ENCODE data around the gene ITGA11.

DNA sequence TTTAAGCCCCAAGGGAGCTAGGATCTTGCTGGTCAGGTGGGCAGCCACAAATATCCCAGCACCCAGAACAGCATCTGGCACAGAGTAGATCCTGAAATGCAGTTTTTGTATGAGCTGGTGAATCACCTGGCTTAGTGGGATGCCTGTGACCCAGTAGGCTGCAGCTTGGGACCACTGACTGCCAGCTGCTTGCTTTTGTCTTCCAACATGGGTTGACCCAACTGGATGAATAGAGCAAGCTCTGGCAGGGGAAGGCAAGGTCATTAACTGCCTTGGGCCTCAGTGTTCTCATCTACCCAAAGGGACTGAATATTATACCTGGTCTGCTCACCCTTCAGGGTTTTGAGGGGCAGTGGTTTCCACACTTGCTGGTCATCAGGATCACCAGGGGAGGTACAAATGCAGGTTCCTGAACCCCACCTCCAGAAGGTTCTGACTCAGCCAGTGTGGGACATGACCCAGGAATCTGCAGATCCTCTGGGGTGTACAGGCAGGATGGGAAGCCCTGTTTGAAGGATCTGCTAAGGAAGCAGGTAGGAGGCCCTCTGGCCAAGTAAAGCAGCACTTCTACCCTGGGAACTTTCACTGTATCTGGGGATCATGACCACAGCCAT lies 55.4 kb downstream of the ITGA11 start:
- TF ChIP-seq, protein P1, sequence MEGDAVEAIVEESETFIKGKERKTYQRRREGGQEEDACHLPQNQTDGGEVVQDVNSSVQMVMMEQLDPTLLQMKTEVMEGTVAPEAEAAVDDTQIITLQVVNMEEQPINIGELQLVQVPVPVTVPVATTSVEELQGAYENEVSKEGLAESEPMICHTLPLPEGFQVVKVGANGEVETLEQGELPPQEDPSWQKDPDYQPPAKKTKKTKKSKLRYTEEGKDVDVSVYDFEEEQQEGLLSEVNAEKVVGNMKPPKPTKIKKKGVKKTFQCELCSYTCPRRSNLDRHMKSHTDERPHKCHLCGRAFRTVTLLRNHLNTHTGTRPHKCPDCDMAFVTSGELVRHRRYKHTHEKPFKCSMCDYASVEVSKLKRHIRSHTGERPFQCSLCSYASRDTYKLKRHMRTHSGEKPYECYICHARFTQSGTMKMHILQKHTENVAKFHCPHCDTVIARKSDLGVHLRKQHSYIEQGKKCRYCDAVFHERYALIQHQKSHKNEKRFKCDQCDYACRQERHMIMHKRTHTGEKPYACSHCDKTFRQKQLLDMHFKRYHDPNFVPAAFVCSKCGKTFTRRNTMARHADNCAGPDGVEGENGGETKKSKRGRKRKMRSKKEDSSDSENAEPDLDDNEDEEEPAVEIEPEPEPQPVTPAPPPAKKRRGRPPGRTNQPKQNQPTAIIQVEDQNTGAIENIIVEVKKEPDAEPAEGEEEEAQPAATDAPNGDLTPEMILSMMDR (IDR thresholded peaks at IDR 0.05), result no peak
- TF ChIP-seq POLR2A (IDR thresholded peaks at IDR 0.05; ENCODE audit: low read depth) (no peak), POLR2AphosphoS5 (IDR thresholded peaks at IDR 0.05) (no peak)
